EH (cell line): ENCODE data around the gene WDR93.
A peak's percentile ranks its signal among the peaks of the same experiment; 100 is the strongest.

Experiments used
- DNase-seq: peaks from one replicate; pipeline ENCODE4 v3.0.0-alpha.2; 2015; ENCODE audit warnings: low read depth

Gene WDR93

DNA sequence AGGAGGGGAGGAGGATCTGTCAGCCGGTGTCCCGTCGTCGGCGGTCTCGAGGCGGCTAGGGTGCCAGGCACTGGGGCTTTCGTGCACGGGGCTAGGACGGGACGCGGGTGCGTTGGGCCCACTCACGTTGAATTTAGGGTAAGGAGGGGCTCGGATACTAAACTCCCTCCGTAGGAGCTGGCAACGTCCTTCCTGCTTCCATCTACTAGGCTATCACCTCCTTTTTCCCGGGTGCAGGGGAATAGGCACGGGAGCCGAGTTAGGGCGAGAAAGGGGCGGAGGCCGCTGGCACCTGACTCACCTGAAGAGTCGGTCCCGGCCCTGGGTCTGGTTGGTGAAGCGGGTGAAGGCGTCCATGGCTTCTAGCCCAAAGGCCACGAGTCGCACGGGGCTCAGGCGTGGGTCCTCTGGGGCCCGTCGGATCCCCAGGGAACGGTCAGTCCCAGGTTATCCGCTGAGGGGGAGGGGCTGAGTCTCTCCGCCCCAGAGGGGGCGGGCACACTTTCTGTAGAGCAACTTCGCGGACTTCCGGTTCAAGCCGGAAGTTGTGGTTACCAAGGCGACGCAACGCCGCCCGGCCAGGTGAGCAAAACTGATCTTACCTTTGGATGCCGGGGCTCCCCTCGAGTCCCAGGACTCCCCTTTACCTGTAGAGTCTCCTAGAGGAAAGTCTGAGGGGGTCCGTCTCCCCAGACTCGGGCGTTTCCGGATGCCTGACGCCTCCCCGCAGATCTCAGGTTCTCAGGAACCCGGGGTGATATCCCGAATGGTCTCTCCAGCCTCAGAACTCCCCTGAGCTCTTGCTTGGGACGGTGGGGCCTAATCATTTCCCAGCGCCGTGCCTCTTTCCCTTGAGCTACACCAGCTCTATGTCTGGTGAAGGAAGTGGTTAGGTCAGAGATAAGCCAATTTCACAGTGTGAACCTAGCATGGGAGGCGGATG, at the start of gene WDR93, which contains the start of gene PEX11A:
Gene WDR93 (plus strand): TSS at position 536 of the 943 bp plus-strand sequence. CDS start 10,936 bp downstream, outside the sequence.
Gene PEX11A (minus strand): TSS at position 479 of the 943 bp plus-strand sequence. CDS start 122 bp downstream, at position 357.
- peak; percentile 79 for DNase-seq

GRCh38 chr15:89641053-89641452, 49.6 kb upstream of the WDR93 start:
- no peak for DNase-seq

GRCh38 chr15:89642106-89642505, 48.5 kb upstream of the WDR93 start:
- DNase-seq = no peak

GRCh38 chr15:89645680-89646079, 44.9 kb upstream of the WDR93 start:
- DNase-seq = no peak

DNA sequence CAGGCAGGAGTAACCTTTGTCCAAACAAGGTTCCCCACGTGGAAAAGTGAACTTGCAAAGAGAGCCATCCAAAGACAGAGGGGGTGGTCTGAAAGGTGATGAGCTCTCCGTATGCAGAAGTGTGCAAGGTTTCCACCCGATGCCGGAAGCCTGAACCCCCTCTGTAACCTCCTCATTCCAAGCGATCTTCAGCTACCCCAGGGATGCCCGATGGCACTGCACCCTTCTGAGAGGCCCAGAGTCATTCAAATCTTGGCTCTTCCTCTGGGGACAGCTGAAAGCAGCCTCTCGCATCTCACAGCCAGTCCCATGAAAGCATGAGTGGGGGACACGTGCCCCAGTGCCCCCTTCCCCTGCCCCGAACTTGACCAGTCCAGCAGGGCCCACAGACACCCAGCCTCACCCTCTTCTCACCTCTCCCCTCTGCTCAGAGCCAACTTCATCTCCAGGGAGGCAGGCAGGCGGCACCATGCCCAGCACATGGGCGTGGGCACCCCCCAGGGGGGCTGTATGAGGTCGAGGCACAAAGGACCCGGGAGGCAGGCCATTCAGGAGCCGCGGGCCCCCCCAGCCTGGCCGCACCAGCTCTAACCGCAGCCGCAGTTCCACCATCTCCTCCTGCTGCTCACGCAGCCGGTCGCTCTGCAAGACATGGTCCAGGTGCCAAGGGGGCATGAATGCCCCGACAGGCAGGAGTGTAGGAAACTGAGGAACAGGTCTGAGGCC, 44.0 kb upstream of the WDR93 start:
- DNase-seq = no peak

DNA sequence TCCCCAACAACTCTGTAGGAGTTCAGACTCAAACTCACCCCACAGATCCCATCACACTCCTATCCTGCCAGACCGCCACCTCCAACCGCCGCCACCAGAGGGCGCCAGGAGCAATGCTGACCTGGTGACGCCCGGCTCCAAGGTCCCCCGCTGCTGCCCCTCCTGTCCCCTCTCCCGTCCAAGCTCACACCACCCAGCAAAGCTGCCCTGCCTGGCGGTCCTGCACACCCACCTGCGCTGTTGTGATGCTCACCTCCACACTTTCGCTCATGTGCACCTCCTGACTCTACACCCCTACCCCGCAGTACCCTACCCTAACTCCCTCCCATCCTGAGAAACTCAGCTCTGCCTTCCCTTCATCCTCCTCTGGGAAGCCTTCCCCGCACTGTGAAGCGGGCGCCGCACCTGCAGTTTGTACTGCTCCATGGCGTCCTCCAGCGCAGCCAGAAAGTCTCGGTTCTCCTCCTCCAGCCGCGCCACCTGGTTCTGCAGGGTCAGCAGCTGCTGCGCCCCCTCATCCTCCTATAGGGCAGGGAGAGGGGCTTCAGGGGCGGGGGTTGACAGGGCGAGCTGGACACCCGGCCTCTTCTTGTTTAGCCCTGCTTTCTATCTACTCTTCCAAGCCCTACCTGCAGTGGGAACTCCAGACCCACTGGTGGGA, 43.3 kb upstream of the WDR93 start:
- DNase-seq = peak; percentile 67

DNA sequence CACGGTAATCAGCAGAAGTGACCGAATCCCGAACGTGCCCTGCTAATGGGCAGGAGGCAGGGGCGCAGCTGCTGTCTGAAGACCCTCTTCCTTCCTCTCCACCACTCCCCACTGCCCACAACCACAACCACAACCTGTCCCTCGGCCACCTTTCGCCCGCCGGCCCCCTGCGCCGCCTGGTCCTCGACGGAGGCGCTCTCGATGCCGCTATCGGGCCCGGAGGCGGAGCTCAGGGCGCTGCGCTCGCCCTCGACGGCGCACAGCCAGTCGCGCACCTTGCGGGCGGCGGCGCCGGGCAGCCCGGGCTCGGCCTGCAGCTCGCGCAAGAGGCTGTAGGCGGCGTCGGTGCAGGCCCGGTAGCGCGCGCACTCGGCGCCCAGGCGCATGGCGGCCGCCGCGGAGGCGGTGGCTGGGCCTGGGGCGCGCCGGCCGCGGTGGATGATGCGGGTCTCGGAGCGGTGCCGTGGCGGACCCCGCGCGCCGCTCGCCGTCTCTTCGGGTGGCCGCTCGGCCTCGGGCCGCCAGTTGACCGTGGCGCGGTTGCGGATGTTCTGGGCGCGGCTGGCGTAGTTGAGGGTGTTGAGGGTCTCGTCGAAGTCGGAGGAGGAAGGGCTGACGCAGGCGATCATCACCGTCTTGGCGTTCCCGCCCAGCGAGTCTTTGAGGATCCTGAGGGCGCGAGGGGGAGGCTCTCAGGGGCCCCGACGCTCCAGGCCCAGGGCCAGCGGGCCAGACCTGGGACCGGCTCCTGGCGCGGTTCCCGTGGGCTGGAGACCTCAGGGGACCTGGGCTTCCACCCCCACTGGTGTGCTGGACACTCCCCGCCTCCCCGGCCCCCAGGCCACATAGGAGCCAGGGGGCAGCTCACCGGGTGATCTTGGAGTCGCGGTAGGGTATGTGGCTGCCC, 42.3 kb upstream of the WDR93 start:
- DNase-seq = no peak

DNA sequence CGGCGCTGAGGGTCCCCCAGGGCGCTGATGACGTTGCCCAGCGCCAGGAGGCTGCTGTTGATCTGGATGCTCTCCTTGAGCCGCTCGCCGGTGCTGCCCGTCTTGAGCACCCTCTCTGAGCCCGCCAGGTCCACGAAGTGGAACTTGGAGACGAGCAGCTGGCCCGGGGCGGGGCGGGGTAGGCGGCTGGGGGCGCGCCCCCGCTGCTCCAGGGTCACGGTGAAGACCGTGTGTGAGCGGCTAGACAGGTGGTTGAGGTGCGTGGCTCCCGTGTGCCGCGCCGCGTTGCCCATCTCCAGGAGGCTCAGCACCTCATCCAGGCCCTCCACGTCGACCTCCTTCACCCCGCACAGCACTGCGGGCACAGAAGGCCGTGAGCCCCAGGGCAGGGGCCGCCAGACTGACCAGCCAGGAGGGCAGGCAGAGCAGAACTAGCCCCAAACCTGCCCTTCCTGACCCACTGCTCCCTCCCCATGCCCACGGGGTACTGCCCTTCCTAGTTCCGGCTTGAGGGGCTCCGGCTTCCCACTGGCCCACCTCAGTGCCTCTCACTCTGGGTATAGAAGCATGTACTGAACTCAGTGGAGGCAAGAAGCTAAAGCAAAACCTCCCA, 41.5 kb upstream of the WDR93 start:
- no peak for DNase-seq

DNA sequence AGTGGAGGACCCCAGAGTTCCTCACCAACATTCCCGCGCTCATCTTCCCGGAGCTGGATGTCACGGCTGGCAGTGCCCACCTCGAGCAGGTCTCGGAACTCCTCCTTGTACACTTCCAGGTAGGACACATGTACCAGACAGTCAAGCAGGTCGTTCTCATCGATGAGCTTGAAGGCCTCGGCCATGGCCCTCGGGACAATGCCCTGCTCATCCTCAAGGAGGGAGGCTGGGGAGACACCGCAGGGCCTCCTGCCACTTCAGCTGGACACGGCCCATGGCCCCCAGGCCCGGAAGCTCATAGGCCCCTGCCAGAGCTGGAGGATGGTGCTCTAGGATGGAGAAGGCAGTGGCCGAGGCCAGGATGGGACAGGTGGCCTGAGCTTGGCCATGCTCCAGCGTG, 40.9 kb upstream of the WDR93 start:
- no peak for DNase-seq

DNA sequence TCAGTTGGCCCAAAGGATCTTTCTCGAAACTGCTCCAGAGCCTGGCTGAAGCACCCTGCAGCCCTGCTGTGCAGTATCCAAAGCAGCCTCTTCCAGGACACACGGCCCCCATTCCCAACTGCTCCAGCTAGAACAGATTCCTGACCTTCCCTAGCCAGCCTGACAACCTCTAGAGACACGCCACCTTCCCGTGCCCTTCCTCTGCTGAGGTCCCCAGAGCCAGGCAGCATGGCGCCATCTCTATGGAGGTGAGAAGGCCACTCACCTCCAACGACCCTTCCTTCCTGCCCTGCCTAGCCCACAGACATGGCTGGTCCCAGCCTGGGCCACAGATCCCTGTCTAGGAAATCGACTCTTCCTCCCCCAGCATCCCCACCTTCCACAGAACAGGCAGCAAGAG, 38.5 kb upstream of the WDR93 start:
- no peak for DNase-seq

- DNase-seq = no peak
These were observed 37.9 kb upstream of the WDR93 start for GRCh38 chr15:89652666-89653065.

DNA sequence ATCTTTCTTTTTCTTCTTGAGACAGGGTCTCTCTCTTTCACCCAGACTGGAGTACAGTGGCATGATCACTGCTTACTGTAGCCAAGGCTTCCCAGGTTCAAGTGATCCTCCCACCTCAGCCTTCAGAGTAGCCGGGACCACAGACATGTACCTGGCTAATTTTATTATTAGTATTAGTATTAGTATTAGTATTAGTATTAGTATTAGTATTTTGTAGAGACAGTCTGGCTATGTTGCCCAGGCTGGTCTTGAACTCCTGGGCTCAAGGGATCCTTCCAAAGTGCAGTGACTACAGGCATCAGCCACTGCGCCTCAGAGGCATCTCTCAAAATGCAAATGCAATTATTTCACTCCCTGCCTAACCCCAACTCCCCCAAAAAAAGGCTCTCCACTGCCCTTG, 37.0 kb upstream of the WDR93 start:
- no peak for DNase-seq

- DNase-seq = peak; percentile 86
These were observed 36.3 kb upstream of the WDR93 start for GRCh38 chr15:89654301-89654761.

- peak; percentile 65 for DNase-seq
These were observed 35.5 kb upstream of the WDR93 start, which contains the start of gene KIF7 for GRCh38 chr15:89654847-89655805. TSS of gene KIF7 (minus strand) at chr15:89655467. CDS start at chr15:89652930, 2,537 bp downstream.

GRCh38 chr15:89656116-89656815, 34.3 kb upstream of the WDR93 start:
- peak; percentile 45 for DNase-seq

DNA sequence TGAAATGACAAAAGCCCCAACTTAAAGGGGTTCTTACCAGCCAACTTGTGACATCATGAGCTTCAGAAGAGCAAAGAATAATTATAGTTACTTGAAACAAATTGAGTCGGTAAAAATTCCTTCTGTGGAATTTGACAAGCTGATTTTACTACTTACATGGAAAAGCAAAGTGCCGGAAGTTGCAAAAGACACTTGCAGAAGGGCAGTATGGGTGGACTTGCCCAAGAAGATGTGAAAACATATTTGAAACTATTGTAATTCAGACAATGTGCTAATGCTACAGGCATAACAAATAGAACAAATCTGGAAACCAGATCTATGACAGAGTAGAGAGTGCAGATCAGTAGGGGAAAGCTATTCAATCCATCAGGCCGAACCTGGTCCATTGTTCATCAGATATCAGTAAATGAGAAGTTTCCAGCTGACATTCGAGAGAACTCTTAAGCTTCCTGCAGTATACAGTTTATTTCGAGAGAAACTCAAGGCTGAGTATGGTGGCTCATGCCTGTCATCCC, 32.9 kb upstream of the WDR93 start:
- peak; percentile 31 for DNase-seq

- DNase-seq = no peak
These were observed 31.3 kb upstream of the WDR93 start for GRCh38 chr15:89659295-89659694.

DNA sequence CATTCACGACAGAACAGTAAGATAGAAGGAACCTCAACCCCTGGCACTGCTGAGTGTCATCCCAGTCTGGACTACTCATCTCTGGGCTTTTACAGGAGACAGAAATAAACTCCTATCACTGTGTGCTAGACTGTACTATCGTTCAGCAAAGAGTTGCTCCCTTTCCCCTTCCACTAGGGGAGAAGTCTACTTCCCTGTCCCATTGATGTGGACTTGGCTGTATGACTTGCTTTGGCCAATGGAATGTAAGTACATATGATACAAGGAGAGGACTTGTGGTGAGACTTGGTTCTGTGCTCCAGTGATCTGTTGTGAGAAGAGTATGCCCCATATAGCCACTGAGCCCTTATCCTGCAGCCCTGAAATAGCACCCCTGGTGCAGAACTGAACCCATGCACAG, 30.1 kb upstream of the WDR93 start:
- DNase-seq = no peak
